Measurements from ENCODE around the gene EDAR.

The EDAR gene

GRCh38 chr2:108961796-108962195 lies 27.2 kb downstream of the EDAR start:
- peaks cover 3% of the 10 kb centered on the region for H3K27me3 Mint-ChIP-seq (ENCODE audit: low read depth, poor library complexity)
- DNase-seq, result no peak
- H3K4me1 Mint-ChIP-seq, result peaks cover 93% of the 10 kb centered on the region
- peaks cover 4% of the 10 kb centered on the region for H3K9me3 Mint-ChIP-seq
- no peaks in the 10 kb centered on the region for H3K36me3 Mint-ChIP-seq (ENCODE audit: low read depth)
- no peak for TF ChIP-seq CTCF (IDR thresholded peaks at IDR 0.05)
- H3K27ac Mint-ChIP-seq, result no peak overlapping the region
- H3K4me3 Mint-ChIP-seq, result no peak overlapping the region

GRCh38 chr2:108960006-108960405 lies 29.0 kb downstream of the EDAR start:
- Mint-ChIP-seq H3K27ac (no peak overlapping the region), H3K9me3 (peaks cover 14% of the 10 kb centered on the region), H3K27me3 (ENCODE audit: low read depth, poor library complexity) (peaks cover 3% of the 10 kb centered on the region), H3K4me1 (peaks cover 80% of the 10 kb centered on the region), H3K36me3 (ENCODE audit: low read depth) (peaks cover 9% of the 10 kb centered on the region), H3K4me3 (no peak overlapping the region)
- TF ChIP-seq CTCF (IDR thresholded peaks at IDR 0.05), result peak; percentile 25
- DNase-seq, result no peak

GRCh38 chr2:108959401-108959800 lies 29.6 kb downstream of the EDAR start:
- peaks cover 5% of the 10 kb centered on the region for H3K27me3 Mint-ChIP-seq (ENCODE audit: low read depth, poor library complexity)
- H3K4me1 Mint-ChIP-seq, result peaks cover 74% of the 10 kb centered on the region
- TF ChIP-seq CTCF (IDR thresholded peaks at IDR 0.05), result no peak
- no peak for DNase-seq
- H3K9me3 Mint-ChIP-seq, result peaks cover 20% of the 10 kb centered on the region
- peaks cover 14% of the 10 kb centered on the region for H3K36me3 Mint-ChIP-seq (ENCODE audit: low read depth)
- no peak overlapping the region for H3K4me3 Mint-ChIP-seq
- H3K27ac Mint-ChIP-seq, result no peak overlapping the region

- peaks cover 7% of the 10 kb centered on the region for H3K27me3 Mint-ChIP-seq (ENCODE audit: low read depth, poor library complexity)
- H3K27ac Mint-ChIP-seq, result peak overlapping the region; percentile 85
- peaks cover 26% of the 10 kb centered on the region for H3K9me3 Mint-ChIP-seq
Observed at GRCh38 chr2:108958632-108959341, 30.2 kb downstream of the EDAR start.

GRCh38 chr2:108958002-108958401 lies 31.0 kb downstream of the EDAR start:
- H3K4me1 Mint-ChIP-seq, result peaks cover 61% of the 10 kb centered on the region
- TF ChIP-seq CTCF (IDR thresholded peaks at IDR 0.05), result no peak
- H3K4me3 Mint-ChIP-seq, result peak overlapping the region; percentile 59
- DNase-seq, result no peak
- peaks cover 34% of the 10 kb centered on the region for H3K9me3 Mint-ChIP-seq
- peak overlapping the region; percentile 85 for H3K27ac Mint-ChIP-seq
- H3K36me3 Mint-ChIP-seq (ENCODE audit: low read depth), result peaks cover 28% of the 10 kb centered on the region
- H3K27me3 Mint-ChIP-seq (ENCODE audit: low read depth, poor library complexity), result peaks cover 7% of the 10 kb centered on the region

More at GRCh38 chr2:108958632-108959341, 30.2 kb downstream of the EDAR start:
- TF ChIP-seq CTCF (IDR thresholded peaks at IDR 0.05), result no peak
- Mint-ChIP-seq H3K36me3 (ENCODE audit: low read depth) (peaks cover 20% of the 10 kb centered on the region), H3K4me1 (peaks cover 69% of the 10 kb centered on the region), H3K4me3 (no peak overlapping the region)
- no peak for DNase-seq

- DNase-seq, result no peak
- Mint-ChIP-seq H3K4me1 (peaks cover 49% of the 10 kb centered on the region), H3K27me3 (ENCODE audit: low read depth, poor library complexity) (peaks cover 4% of the 10 kb centered on the region), H3K4me3 (no peak overlapping the region), H3K9me3 (peaks cover 50% of the 10 kb centered on the region), H3K36me3 (ENCODE audit: low read depth) (peaks cover 44% of the 10 kb centered on the region), H3K27ac (no peak overlapping the region)
- no peak for TF ChIP-seq CTCF (IDR thresholded peaks at IDR 0.05)
Observed at GRCh38 chr2:108956375-108956774, 32.6 kb downstream of the EDAR start.
